ENCODE data around the gene ATP8A2. TPM values are rescaled to one million over a fixed set of nuclear protein-coding genes. Genes with fewer than 3 reads are reported as not detected.

Gene ATP8A2
- total and polyA plus RNA-seq, 4 donors: 0.01 to 0.08 (median 0.05) TPM; not detected in 1

GRCh38 chr13:25910991-25911419 lies 539.2 kb downstream of the ATP8A2 start:
- Histone ChIP-seq H3K36me3 (ENCODE audit: control insufficient read depth in 4 of 4, insufficient read depth in 3 of 4, low read depth in 1 of 4, low read length in 3 of 4) (no peaks in the 10 kb centered on the region), H3K27me3 (ENCODE audit: control insufficient read depth in 4 of 4, insufficient read depth in 4 of 4, low read length in 3 of 4) (peaks cover 0 to 4% (median 0%) of the 10 kb centered on the region in 4 donors), H3K9ac (ENCODE audit: low read depth in 1 of 2, low read length in 2 of 2) (no peak overlapping the region), H3K4me1 (ENCODE audit: control insufficient read depth in 4 of 4, insufficient read depth in 4 of 4, low read length in 3 of 4) (no peaks in the 10 kb centered on the region), H3K4me3 (ENCODE audit: low read depth in 1 of 3, low read length in 3 of 3) (no peak overlapping the region), H3K27ac (ENCODE audit: low read depth in 1 of 2, low read length in 2 of 2) (no peak overlapping the region), H3K9me3 (ENCODE audit: control insufficient read depth in 4 of 4, low read length in 3 of 4) (no peaks in the 10 kb centered on the region)
- TF ChIP-seq, protein P1, sequence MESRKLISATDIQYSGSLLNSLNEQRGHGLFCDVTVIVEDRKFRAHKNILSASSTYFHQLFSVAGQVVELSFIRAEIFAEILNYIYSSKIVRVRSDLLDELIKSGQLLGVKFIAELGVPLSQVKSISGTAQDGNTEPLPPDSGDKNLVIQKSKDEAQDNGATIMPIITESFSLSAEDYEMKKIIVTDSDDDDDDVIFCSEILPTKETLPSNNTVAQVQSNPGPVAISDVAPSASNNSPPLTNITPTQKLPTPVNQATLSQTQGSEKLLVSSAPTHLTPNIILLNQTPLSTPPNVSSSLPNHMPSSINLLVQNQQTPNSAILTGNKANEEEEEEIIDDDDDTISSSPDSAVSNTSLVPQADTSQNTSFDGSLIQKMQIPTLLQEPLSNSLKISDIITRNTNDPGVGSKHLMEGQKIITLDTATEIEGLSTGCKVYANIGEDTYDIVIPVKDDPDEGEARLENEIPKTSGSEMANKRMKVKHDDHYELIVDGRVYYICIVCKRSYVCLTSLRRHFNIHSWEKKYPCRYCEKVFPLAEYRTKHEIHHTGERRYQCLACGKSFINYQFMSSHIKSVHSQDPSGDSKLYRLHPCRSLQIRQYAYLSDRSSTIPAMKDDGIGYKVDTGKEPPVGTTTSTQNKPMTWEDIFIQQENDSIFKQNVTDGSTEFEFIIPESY (IDR thresholded peaks at IDR 0.05): no peak
- no peak for TF ChIP-seq NR2F2 (IDR thresholded peaks at IDR 0.05)
- no peak for TF ChIP-seq HNF4G (IDR thresholded peaks at IDR 0.05)
- TF ChIP-seq, protein P2, sequence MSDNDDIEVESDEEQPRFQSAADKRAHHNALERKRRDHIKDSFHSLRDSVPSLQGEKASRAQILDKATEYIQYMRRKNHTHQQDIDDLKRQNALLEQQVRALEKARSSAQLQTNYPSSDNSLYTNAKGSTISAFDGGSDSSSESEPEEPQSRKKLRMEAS (IDR thresholded peaks at IDR 0.05): no peak
- no peak for TF ChIP-seq RXRA (IDR thresholded peaks at IDR 0.05)
- TF ChIP-seq, protein P3, sequence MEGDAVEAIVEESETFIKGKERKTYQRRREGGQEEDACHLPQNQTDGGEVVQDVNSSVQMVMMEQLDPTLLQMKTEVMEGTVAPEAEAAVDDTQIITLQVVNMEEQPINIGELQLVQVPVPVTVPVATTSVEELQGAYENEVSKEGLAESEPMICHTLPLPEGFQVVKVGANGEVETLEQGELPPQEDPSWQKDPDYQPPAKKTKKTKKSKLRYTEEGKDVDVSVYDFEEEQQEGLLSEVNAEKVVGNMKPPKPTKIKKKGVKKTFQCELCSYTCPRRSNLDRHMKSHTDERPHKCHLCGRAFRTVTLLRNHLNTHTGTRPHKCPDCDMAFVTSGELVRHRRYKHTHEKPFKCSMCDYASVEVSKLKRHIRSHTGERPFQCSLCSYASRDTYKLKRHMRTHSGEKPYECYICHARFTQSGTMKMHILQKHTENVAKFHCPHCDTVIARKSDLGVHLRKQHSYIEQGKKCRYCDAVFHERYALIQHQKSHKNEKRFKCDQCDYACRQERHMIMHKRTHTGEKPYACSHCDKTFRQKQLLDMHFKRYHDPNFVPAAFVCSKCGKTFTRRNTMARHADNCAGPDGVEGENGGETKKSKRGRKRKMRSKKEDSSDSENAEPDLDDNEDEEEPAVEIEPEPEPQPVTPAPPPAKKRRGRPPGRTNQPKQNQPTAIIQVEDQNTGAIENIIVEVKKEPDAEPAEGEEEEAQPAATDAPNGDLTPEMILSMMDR (IDR thresholded peaks at IDR 0.05; ENCODE audit: low read depth, low read length, missing input control): no peak
- no peak for TF ChIP-seq RAD21 (IDR thresholded peaks at IDR 0.05)
- no peak for TF ChIP-seq EGR1 (IDR thresholded peaks at IDR 0.05; ENCODE audit: low read depth in 2 of 2)
- no peak for TF ChIP-seq HNF4A (conservative IDR thresholded peaks at IDR 0.05)
- TF ChIP-seq JUND (IDR thresholded peaks at IDR 0.05): no peak
- TF ChIP-seq YY1 (IDR thresholded peaks at IDR 0.05): no peak
- no peak for TF ChIP-seq FOXA2 (IDR thresholded peaks at IDR 0.05)
- TF ChIP-seq REST (IDR thresholded peaks at IDR 0.05): no peak
- no peak for TF ChIP-seq TAF1 (conservative IDR thresholded peaks at IDR 0.05)
- TF ChIP-seq, protein P4, sequence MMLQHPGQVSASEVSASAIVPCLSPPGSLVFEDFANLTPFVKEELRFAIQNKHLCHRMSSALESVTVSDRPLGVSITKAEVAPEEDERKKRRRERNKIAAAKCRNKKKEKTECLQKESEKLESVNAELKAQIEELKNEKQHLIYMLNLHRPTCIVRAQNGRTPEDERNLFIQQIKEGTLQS (IDR thresholded peaks at IDR 0.05): no peak
- TF ChIP-seq GABPA (IDR thresholded peaks at IDR 0.05 in 1 of 2, conservative IDR thresholded peaks at IDR 0.05 in 1 of 2): no peak
- TF ChIP-seq SP1 (IDR thresholded peaks at IDR 0.05): no peak
- DNase-seq (ENCODE audit: low spot score): no peak

Measured in liver (tissue), 9 donors.